GM23338 (cell line): ENCODE measurements around the gene SNCB. TPM values are rescaled to one million over a fixed set of nuclear protein-coding genes. Genes with fewer than 3 reads are reported as not detected.

ENCODE experiments used
- ATAC-seq: fragments of 200-7000 bp; cut with Tn5 transposase; 3 replicates; pipeline ENCODE4 v1.9.1; 2020
- DNase-seq: peaks from one replicate; pipeline ENCODE4 v3.0.0-alpha.2; 2015; ENCODE audit warnings: low spot score
- H2AFZ ChIP-seq: fragments of 200-600 bp; sonication (generic); 2 replicates; pipeline ENCODE4 v1.8.0; 2016; ENCODE audit warnings: antibody characterized with exemption, mild to moderate bottlenecking, moderate library complexity
- H3F3A ChIP-seq: fragments of 200-600 bp; sonication (generic); replicated peaks from 2 replicates; pipeline ENCODE4 v1.8.0; 2017; ENCODE audit warnings: antibody characterized with exemption, mixed run types, low read depth
- H3K27ac ChIP-seq: fragments of 200-600 bp; sonication (generic); 2 replicates; pipeline ENCODE4 v1.6.1; 2016; ENCODE audit warnings: low read depth
- H3K27me3 ChIP-seq: fragments of 200-600 bp; sonication (generic); 2 replicates; pipeline ENCODE4 v1.8.0; 2016; ENCODE audit warnings: mild to moderate bottlenecking, mixed run types, moderate library complexity; ENCODE audit not compliant: insufficient read depth
- H3K36me3 ChIP-seq: fragments of 200-600 bp; sonication (generic); 2 replicates; pipeline ENCODE4 v1.8.0; 2016; ENCODE audit warnings: mild to moderate bottlenecking; ENCODE audit not compliant: insufficient read depth
- H3K4me1 ChIP-seq: fragments of 200-600 bp; sonication (generic); 2 replicates; pipeline ENCODE4 v1.8.0; 2016; ENCODE audit warnings: mild to moderate bottlenecking, moderate library complexity; ENCODE audit not compliant: insufficient read depth
- H3K4me2 ChIP-seq: fragments of 200-600 bp; sonication (generic); 2 replicates; pipeline ENCODE4 v1.7.1; 2017; ENCODE audit warnings: mixed run types
- H3K4me3 ChIP-seq: fragments of 200-600 bp; sonication (generic); 2 replicates; pipeline ENCODE4 v1.6.1; 2016; ENCODE audit warnings: mixed run types
- H3K79me2 ChIP-seq: fragments of 200-600 bp; sonication (generic); replicated peaks from 2 replicates; pipeline ENCODE4 v1.8.0; 2017; ENCODE audit warnings: mild to moderate bottlenecking; ENCODE audit not compliant: insufficient read depth
- H3K9me2 ChIP-seq: fragments of 200-600 bp; sonication (generic); 2 replicates; pipeline ENCODE4 v1.8.0; 2017; ENCODE audit not compliant: insufficient read depth
- H4K20me1 ChIP-seq: fragments of 200-600 bp; sonication (generic); replicated peaks from 2 replicates; pipeline ENCODE4 v1.8.0; 2017; ENCODE audit warnings: mild to moderate bottlenecking; ENCODE audit not compliant: insufficient read depth
- H3K27ac Mint-ChIP-seq: 2 replicates; pipeline ENCODE4 v1.8.0; 2020; ENCODE audit warnings: inconsistent platforms, mild to moderate bottlenecking, moderate library complexity, mixed read lengths
- H3K27me3 Mint-ChIP-seq: 3 replicates; pipeline ENCODE4 v1.8.0; 2022; ENCODE audit warnings: low read depth, mild to moderate bottlenecking, moderate library complexity, mixed read lengths, inconsistent platforms; ENCODE audit not compliant: insufficient read depth, poor library complexity
- H3K36me3 Mint-ChIP-seq: 3 replicates; pipeline ENCODE4 v1.8.0; 2021; ENCODE audit warnings: low read depth, mild to moderate bottlenecking, inconsistent platforms, moderate library complexity, mixed read lengths
- H3K4me1 Mint-ChIP-seq: 3 replicates; pipeline ENCODE4 v1.8.0; 2020; ENCODE audit warnings: mild to moderate bottlenecking, inconsistent platforms, mixed read lengths
- H3K4me3 Mint-ChIP-seq: 3 replicates; pipeline ENCODE4 v1.8.0; 2021; ENCODE audit warnings: moderate library complexity, mild to moderate bottlenecking, inconsistent platforms, mixed read lengths
- H3K9me3 Mint-ChIP-seq: 3 replicates; pipeline ENCODE4 v1.8.0; 2020; ENCODE audit warnings: moderate library complexity, mild to moderate bottlenecking, inconsistent platforms, mixed read lengths
- CREB1 ChIP-seq: fragments of 250-450 bp; sonication (Bioruptor Pico); IDR thresholded peaks from 2 replicates; pipeline ENCODE4 v1.5.0; 2020; ENCODE audit warnings: low read depth, mild to moderate bottlenecking, moderate library complexity
- CTCF ChIP-seq, 2 experiments: fragments of 200-600 bp in 1 of 2; sonication (generic) in 1 of 2; conservative IDR thresholded peaks; 2 replicates each; pipeline versions ENCODE4 v1.5.1 to v1.6.1; 2016 to 2017; ENCODE audit warnings: antibody characterized with exemption in 2 of 2, low read depth in 2 of 2, mild to moderate bottlenecking in 2 of 2, moderate library complexity in 1 of 2
- ETS1 ChIP-seq: IDR thresholded peaks from 2 replicates; pipeline ENCODE4 v1.6.1; 2016; ENCODE audit warnings: antibody characterized with exemption
- EZH2 ChIP-seq: fragments of 200-600 bp; sonication (generic); IDR thresholded peaks from one replicate; pipeline ENCODE4 v1.8.0; 2017; ENCODE audit warnings: antibody characterized with exemption, mild to moderate bottlenecking, low read depth; ENCODE audit not compliant: unreplicated experiment
- EZH2phosphoT487 ChIP-seq: fragments of 200-600 bp; sonication (generic); IDR thresholded peaks from one replicate; pipeline ENCODE4 v1.8.1; 2018; ENCODE audit warnings: antibody characterized with exemption; ENCODE audit not compliant: unreplicated experiment
- JUNB ChIP-seq: IDR thresholded peaks from one replicate; pipeline ENCODE4 v1.6.1; 2016; ENCODE audit warnings: antibody characterized with exemption; ENCODE audit not compliant: unreplicated experiment
- NANOG ChIP-seq: IDR thresholded peaks from 2 replicates; pipeline ENCODE4 v1.6.1; 2016; ENCODE audit warnings: antibody characterized with exemption, borderline replicate concordance
- POLR2AphosphoS5 ChIP-seq: IDR thresholded peaks from 2 replicates; pipeline ENCODE4 v1.6.1; 2016; ENCODE audit warnings: antibody characterized with exemption, low read depth
- REST ChIP-seq: IDR thresholded peaks from one replicate; pipeline ENCODE4 v1.6.1; 2018; ENCODE audit warnings: antibody characterized with exemption; ENCODE audit not compliant: unreplicated experiment
- STAT1 ChIP-seq: IDR thresholded peaks from one replicate; pipeline ENCODE4 v1.6.1; 2016; ENCODE audit warnings: antibody characterized with exemption; ENCODE audit not compliant: unreplicated experiment
- ZNF114 ChIP-seq: fragments of 250-450 bp; sonication (Bioruptor Pico); IDR thresholded peaks from 2 replicates; pipeline ENCODE4 v1.5.0; 2020; ENCODE audit warnings: mild to moderate bottlenecking, moderate library complexity
- ZNF331 ChIP-seq: fragments of 250-450 bp; sonication (Bioruptor Pico); IDR thresholded peaks from 2 replicates; pipeline ENCODE4 v1.5.0; 2020; ENCODE audit warnings: low read depth, mild to moderate bottlenecking, moderate library complexity
- ZNF462 ChIP-seq: fragments of 250-450 bp; sonication (Bioruptor Pico); IDR thresholded peaks from 2 replicates; pipeline ENCODE4 v1.5.0; 2020; ENCODE audit warnings: mild to moderate bottlenecking, moderate library complexity
- polyA plus RNA-seq: library from polyadenylated mRNA; unstranded; fragments of >200 nt; fragmentation: Nextera tagmentation; extraction: Ambion mirVana; gene quantifications from 2 replicates; pipeline ENCODE4 v1.2.1, GENCODE V29; 2016
- total RNA-seq: library from RNA; depleted of rRNA; stranded (reverse); fragments of >200 nt; shearing (Covaris generic); gene quantifications from 2 replicates; pipeline ENCODE4 v1.2.3, GENCODE V29; 2014

The SNCB gene
- total and polyA plus RNA-seq, 2 experiments from 2014 or later: 3.6 to 13.5 TPM

- peaks cover 9% of the 10 kb centered on the region for H3K4me1 ChIP-seq
- Mint-ChIP-seq H3K9me3 (peaks cover 5% of the 10 kb centered on the region), H3K4me1 (peaks cover 14% of the 10 kb centered on the region), H3K27ac (no peak overlapping the region), H3K27me3 (peaks cover 11% of the 10 kb centered on the region), H3K4me3 (no peak overlapping the region; the same call in 2 of the 3 replicates), H3K36me3 (peaks cover 18% of the 10 kb centered on the region)
- no peak overlapping the region for H3K4me2 ChIP-seq
- H3K27me3 ChIP-seq: peaks cover 2% of the 10 kb centered on the region; the same call in 1 of the 2 replicates
- H4K20me1 ChIP-seq: peaks cover 14% of the 10 kb centered on the region; the same call in 1 of the 2 replicates
- H2AFZ ChIP-seq: no peak overlapping the region
- DNase-seq (no peak), ATAC-seq (peak; percentile 45)
- H3K79me2 ChIP-seq: no peaks in the 10 kb centered on the region
- no peak for TF ChIP-seq CTCF (conservative IDR thresholded peaks at IDR 0.05; ENCODE audit: low read depth in 2 of 2)
- TF ChIP-seq EZH2: no peak
- no peak for TF ChIP-seq CREB1 (CRISPR knock-in tag)
- no peak for TF ChIP-seq REST
- no peak for TF ChIP-seq POLR2AphosphoS5
- TF ChIP-seq ZNF331 (CRISPR knock-in tag): no peak
- TF ChIP-seq ZNF114: no peak
- no peak for TF ChIP-seq EZH2phosphoT487
- no peak for TF ChIP-seq STAT1
- TF ChIP-seq NANOG: no peak
- no peak for TF ChIP-seq ETS1
- TF ChIP-seq JUNB: no peak
- no peak for TF ChIP-seq ZNF462 (CRISPR knock-in tag)
- H3K4me3 ChIP-seq: no peak overlapping the region
- no peaks in the 10 kb centered on the region for H3K9me2 ChIP-seq
- H3K27ac ChIP-seq: no peak overlapping the region
- H3K36me3 ChIP-seq: no peaks in the 10 kb centered on the region
- H3F3A ChIP-seq: no peaks in the 10 kb centered on the region
These were observed 27.2 kb downstream of the SNCB start for GRCh38 chr5:176603091-176603490.
